Heart left ventricle (tissue), 16 donors: ENCODE results near the gene RPS6KA5. TPM values are rescaled to one million over a fixed set of nuclear protein-coding genes. Genes with fewer than 3 reads are reported as not detected.

Source experiments
- ATAC-seq, 4 donors: fragments of 200-7000 bp; cut with Tn5 transposase; one replicate each; pipeline ENCODE4 v1.9.1; 2020 to 2022; ENCODE audit warnings: moderate library complexity in 4 of 4, mild to moderate bottlenecking in 3 of 4, moderate number of reproducible peaks in 1 of 4
- DNase-seq, 5 donors: peaks; one replicate each; pipeline ENCODE4 v3.0.0-alpha.2; 2020
- H3K27ac ChIP-seq, 12 donors: fragments of 200-600 bp; sonication (generic) in 4 of 12; one replicate each; pipeline versions ENCODE4 v1.5.0 to v1.8.0; 2016 to 2022; ENCODE audit warnings: mild to moderate bottlenecking in 2 of 12
- H3K27me3 ChIP-seq, 9 donors: fragments of 200-600 bp; sonication (generic) in 2 of 9; one replicate each; pipeline versions ENCODE4 v1.5.1 to v1.8.0; 2016 to 2022; ENCODE audit warnings: mild to moderate bottlenecking in 3 of 9
- H3K36me3 ChIP-seq, 9 donors: fragments of 200-600 bp; sonication (generic) in 2 of 9; one replicate each; pipeline versions ENCODE4 v1.5.0 to v1.8.0; 2018 to 2022; ENCODE audit warnings: mild to moderate bottlenecking in 2 of 9
- H3K4me1 ChIP-seq, 12 donors: fragments of 200-600 bp; sonication (generic) in 4 of 12; one replicate each; pipeline versions ENCODE4 v1.5.0 to v1.8.0; 2016 to 2022; ENCODE audit warnings: mild to moderate bottlenecking in 3 of 12
- H3K4me3 ChIP-seq, 12 donors: fragments of 200-600 bp; sonication (generic) in 4 of 12; one replicate each; pipeline versions ENCODE4 v1.5.0 to v1.8.0; 2017 to 2022; ENCODE audit warnings: mild to moderate bottlenecking in 9 of 12, moderate library complexity in 4 of 12
- H3K9me3 ChIP-seq, 12 donors: fragments of 200-600 bp; sonication (generic) in 4 of 12; one replicate each; pipeline versions ENCODE4 v1.5.0 to v1.8.0; 2016 to 2022; ENCODE audit warnings: mild to moderate bottlenecking in 1 of 12
- CTCF ChIP-seq, 12 donors: fragments of 200-600 bp; sonication (generic) in 4 of 12; IDR thresholded peaks; one replicate each; pipeline versions ENCODE4 v1.5.0 to v1.8.0; 2018 to 2022; ENCODE audit warnings: antibody characterized with exemption in 12 of 12, mild to moderate bottlenecking in 5 of 12
- POLR2A ChIP-seq, 2 donors: fragments of 450-650 bp; IDR thresholded peaks; one replicate each; pipeline ENCODE4 v1.6.1; 2017; ENCODE audit warnings: antibody characterized with exemption in 2 of 2, mild to moderate bottlenecking in 2 of 2, moderate library complexity in 2 of 2
- WGBS, 4 donors: extraction: QIAGEN DNeasy Blood & Tissue Kit in 2 of 4; methylation state at CpG; one replicate each; pipeline versions ENCODE4 v1.1.5 to v1.1.7; 2013 to 2018; 5-methylcytosine and 5-hydroxymethylcytosine counted together
- intact Hi-C, 10 donors: fragments of 100-400 bp; cut with DNase I; formaldehyde crosslinking; loops; one replicate each; pipeline versions ENCODE4 v1.11.1 to v1.14.2; 2022
- polyA plus RNA-seq, 2 donors: library from polyadenylated mRNA; stranded (reverse); fragments of 200-250 nt; gene quantifications; one replicate each; pipeline ENCODE4 v1.2.3, GENCODE V29; 2013
- total RNA-seq, 9 donors: library from RNA; depleted of rRNA in 2 of 9; stranded (reverse); fragments of >200 nt in 2 of 9; fragmentation: NEBNext Ultra II Directional in 3 of 9; extraction: Animal tissue kit (Norgen Biotek cat#: 25700) in 3 of 9; gene quantifications; one replicate each; pipeline versions ENCODE4 v1.1.0 to v1.2.4, GENCODE V29; 2016 to 2023
- donor health status: ischemic (EF 13 %, LVEDD 7.1; RV severe dilation, severe dysfunction).
- donor health status: healthy with polysubstance abuse.
- donor health status: DM: no; HTN: yes; CAD: no.
- donor health status: DM: no; HTN: no; CAD: no.
- donor health status: ischemic (EF 25% LVEDD 6.9; RV normal size, moderate dysfunction).
- donor health status: ischemic (EF 25% LVEDD 5.7; RV mildly dilated, moderate dysfunction).
- donor health status: healthy.
- donor health status: DM: yes; HTN: yes; CAD: no.
- donor health status: ischemic (EF 35%, LVEDD 5.7; RV mildly dilated, moderate dysfunction).
- donor health status: nonischemic (EF 11% LVEDD 7.7; RV severe dilation, severe dysfunction).
- donor health status: DM: yes; HTN: yes; CAD: no.
- donor health status: PGD.
- donor health status: ischemic (EF 29% LVEDD 5.4; RV normal size, mild dysfunction).
- donor health status: nonischemic (EF 23%, LVEDD 6.1; RV moderate dilation, normal function).

RPS6KA5 gene
- total and polyA plus RNA-seq, 11 donors = 0.72 to 13.3 (median 8.5) TPM

- TF ChIP-seq CTCF (IDR thresholded peaks at IDR 0.05) = no peak
- TF ChIP-seq POLR2A (IDR thresholded peaks at IDR 0.05) = no peak
- intact Hi-C loops = no loop called here
- H3K27ac ChIP-seq = no peak overlapping the region
Measured at GRCh38 chr14:91019673-91020072, 40.8 kb downstream of the RPS6KA5 start.

GRCh38 chr14:91018481-91018880 is 42.0 kb downstream of the RPS6KA5 start:
- H3K9me3 ChIP-seq = no peaks in the 10 kb centered on the region
- H3K4me1 ChIP-seq = peaks cover 0 to 33% (median 0%) of the 10 kb centered on the region in 12 donors
- H3K36me3 ChIP-seq = no peaks in the 10 kb centered on the region
- H3K27me3 ChIP-seq = no peaks in the 10 kb centered on the region
- intact Hi-C loops = no loop called here
- DNase-seq = no peak
- H3K4me3 ChIP-seq = no peak overlapping the region
- 97 to 99% (median 98%) methylated on average over 5 of the region's 5 CpGs for WGBS, 4 donors
- ATAC-seq = no peak
- TF ChIP-seq CTCF (IDR thresholded peaks at IDR 0.05) = no peak
- TF ChIP-seq POLR2A (IDR thresholded peaks at IDR 0.05) = no peak
- no peak overlapping the region for H3K27ac ChIP-seq

More at GRCh38 chr14:91019673-91020072, 40.8 kb downstream of the RPS6KA5 start:
- H3K9me3 ChIP-seq = no peaks in the 10 kb centered on the region
- DNase-seq (no peak), ATAC-seq (no peak)
- H3K4me1 ChIP-seq = peaks cover 0 to 27% (median 0%) of the 10 kb centered on the region in 12 donors
- H3K36me3 ChIP-seq = no peaks in the 10 kb centered on the region
- H3K4me3 ChIP-seq = no peak overlapping the region
- WGBS, 4 donors = 94 to 97% (median 95%) methylated on average over 3 of the region's 3 CpGs
- no peaks in the 10 kb centered on the region for H3K27me3 ChIP-seq

GRCh38 chr14:91016800-91017410 is 43.5 kb downstream of the RPS6KA5 start:
- TF ChIP-seq POLR2A (IDR thresholded peaks at IDR 0.05) (no peak), CTCF (IDR thresholded peaks at IDR 0.05) (no peak)
- Histone ChIP-seq H3K4me3 (no peak overlapping the region), H3K27ac (no peak overlapping the region), H3K36me3 (no peaks in the 10 kb centered on the region), H3K9me3 (no peaks in the 10 kb centered on the region), H3K4me1 (peaks cover 0 to 34% (median 0%) of the 10 kb centered on the region in 12 donors), H3K27me3 (no peaks in the 10 kb centered on the region)
- intact Hi-C loops = no loop called here
- ATAC-seq = no peak
- no peak for DNase-seq
- WGBS, 4 donors = 83 to 91% (median 88%) methylated on average over 2 to 3 of the region's 3 CpGs

GRCh38 chr14:91015435-91015834 is 45.0 kb downstream of the RPS6KA5 start:
- ATAC-seq (no peak), DNase-seq (no peak)
- 30 to 49% (median 42%) methylated on average over 1 of the region's 1 CpG for WGBS, 4 donors
- no peak for TF ChIP-seq CTCF (IDR thresholded peaks at IDR 0.05)
- TF ChIP-seq POLR2A (IDR thresholded peaks at IDR 0.05) = no peak
- intact Hi-C loops = no loop called here
- Histone ChIP-seq H3K4me1 (peaks cover 0 to 40% (median 0%) of the 10 kb centered on the region in 12 donors), H3K36me3 (no peaks in the 10 kb centered on the region), H3K27me3 (no peaks in the 10 kb centered on the region), H3K4me3 (no peak overlapping the region), H3K9me3 (no peaks in the 10 kb centered on the region), H3K27ac (no peak overlapping the region)
